ENCODE measurements around the gene TUBB3.
"Not testable (repeated sequence)": the region's sequence is repeated elsewhere in the genome, so short reads cannot be mapped to it uniquely, and the experiment has no call there.

The TUBB3 gene

GRCh38 chr16:89918453-89919347 lies 4.4 kb upstream of the TUBB3 start, which contains the start of gene MC1R:
MC1R (plus strand) TSS chr16:89918862; CDS start chr16:89919259, 397 bp downstream.
- DNase-seq: no peak

- DNase-seq: no peak
Observed at GRCh38 chr16:89919535-89920406, 3.4 kb upstream of the TUBB3 start.

GRCh38 chr16:89920723-89921122 lies 2.4 kb upstream of the TUBB3 start:
- DNase-seq: no peak

GRCh38 chr16:89921131-89921701 lies 1.9 kb upstream of the TUBB3 start:
- DNase-seq: no peak

DNA sequence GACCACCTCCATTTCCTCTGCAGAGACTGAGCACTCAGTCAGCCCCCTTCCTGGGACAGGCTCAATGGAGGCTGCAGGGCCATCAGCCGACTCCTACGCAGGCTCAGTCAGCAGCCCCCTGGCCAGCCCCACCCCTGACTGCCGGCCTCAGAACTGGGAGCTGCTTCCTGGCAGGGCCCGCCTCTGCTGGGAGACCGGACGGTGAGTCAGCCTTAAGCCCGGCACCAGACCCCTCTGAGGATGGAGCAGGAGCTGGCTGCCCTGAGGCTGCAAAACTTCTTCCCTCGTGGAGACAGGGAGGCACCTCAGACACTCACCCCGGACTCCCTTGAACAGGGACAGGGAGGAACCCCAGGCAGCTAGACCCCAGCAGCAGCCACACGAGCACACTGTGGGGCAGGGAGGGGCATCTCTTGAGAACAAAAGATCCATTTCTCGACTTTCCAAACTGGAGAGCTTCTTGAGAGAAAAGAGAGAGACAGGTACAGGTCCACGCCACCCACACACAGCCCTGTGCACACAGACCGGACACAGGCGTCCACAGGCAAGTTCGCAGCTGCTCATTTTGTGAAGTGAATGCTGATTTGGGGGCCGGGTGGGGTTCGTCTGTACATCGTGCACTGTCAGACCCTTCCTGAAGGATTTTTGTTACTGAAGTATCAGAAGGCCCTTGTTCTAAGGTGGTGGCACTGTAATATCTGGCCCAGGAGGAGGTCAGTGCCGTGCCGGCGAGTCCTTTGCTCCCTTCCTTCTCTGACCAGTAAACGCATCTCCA lies 1.3 kb upstream of the TUBB3 start:
- no peak for DNase-seq

DNA sequence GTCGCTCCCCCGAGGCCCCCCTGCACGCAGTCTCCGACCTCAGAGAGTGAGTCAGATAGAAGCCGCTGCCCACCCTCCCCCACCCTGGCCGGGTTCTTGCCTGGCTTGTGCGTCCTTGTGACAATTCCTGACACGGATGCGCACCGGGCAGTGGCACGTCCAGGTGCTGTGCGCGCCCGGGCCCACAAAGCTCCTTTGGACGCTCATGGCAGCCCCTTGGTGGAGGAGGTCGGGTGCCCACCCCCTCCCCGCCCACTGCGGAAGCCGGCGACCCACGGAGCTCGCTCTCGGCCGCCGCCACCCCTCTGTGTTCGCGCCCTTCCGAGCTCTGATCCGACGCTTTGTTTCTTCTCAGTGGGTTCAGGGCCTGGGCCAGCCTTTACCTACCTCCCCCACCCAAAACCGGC lies 662 bp upstream of the TUBB3 start:
- no peak for DNase-seq

- DNase-seq: no peak
Observed at GRCh38 chr16:89923640-89924296, 626 bp downstream of the TUBB3 start.

DNA sequence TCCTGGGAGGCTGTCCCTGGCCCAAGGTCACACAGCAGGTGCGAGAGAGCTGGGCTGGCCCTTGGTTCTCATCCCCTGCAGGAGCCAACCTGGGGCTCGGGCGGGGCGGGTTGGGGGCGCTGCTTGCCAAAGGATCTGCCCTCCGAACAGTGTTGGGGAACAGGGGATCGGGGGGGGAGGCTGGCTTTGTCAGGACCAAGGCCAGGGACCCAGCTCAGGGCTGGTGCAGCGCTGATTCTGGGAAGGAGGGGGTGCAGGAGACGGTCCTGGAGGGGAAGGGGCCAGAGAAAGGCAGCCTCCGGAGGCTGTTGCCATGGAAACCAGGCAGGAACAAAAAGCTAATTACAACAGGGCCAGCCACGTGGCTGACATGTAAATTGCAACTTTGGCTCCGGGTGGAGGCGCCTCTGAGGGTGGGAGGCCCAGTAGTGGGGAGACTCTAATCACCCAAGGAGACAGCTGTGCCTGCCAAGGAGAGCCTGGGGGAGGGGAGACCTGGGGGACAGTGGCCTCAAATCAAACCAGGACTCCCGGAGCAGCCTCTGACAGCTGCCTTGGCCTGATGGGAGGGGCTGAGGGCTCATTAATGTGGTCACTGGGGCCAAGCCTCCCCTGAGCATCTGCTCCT lies 1.3 kb downstream of the TUBB3 start:
- no peak for DNase-seq

DNA sequence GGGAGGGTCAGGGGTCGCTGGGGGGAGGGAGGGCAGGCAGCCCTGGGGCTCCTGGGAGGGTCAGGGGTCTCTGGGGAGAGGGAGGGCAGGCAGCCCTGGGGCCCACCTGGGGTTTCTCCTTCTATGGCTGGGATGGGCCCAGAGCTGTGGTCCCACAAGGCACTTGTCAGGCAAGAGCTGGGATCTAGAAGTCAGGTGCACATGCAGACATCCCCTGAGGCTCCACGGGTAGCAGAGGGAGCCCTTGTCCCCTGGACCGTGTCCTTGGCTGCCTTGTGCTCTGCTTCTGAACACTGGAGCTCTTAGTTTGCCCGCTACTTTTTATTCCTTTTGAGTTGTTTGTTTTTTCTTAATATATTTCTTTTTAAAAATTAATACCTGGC lies 1.8 kb downstream of the TUBB3 start:
- no peak for DNase-seq

- DNase-seq: no peak
Observed at GRCh38 chr16:89925596-89926079, 2.5 kb downstream of the TUBB3 start.

- no peak for DNase-seq
Observed at GRCh38 chr16:89931305-89931896, 8.3 kb downstream of the TUBB3 start.

GRCh38 chr16:89931964-89932363 lies 8.8 kb downstream of the TUBB3 start:
- no peak for DNase-seq

DNA sequence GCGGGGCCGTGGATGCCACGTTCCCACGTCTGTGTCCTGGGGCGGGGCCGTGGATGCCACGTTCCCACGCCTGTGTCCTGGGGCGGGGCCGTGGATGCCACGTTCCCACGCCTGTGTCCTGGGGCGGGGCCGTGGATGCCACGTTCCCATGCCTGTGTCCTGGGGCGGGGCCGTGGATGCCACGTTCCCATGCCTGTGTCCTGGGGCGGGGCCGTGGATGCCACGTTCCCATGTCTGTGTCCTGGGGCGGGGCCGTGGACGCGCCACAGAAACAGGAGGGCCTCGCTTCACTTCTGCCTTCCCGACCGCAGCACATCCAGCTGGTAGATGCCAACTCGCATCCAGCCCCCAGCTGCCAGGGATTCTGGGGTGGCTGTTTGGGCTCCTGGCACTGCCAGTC lies 10.9 kb downstream of the TUBB3 start:
- DNase-seq: not testable (repeated sequence)

DNA sequence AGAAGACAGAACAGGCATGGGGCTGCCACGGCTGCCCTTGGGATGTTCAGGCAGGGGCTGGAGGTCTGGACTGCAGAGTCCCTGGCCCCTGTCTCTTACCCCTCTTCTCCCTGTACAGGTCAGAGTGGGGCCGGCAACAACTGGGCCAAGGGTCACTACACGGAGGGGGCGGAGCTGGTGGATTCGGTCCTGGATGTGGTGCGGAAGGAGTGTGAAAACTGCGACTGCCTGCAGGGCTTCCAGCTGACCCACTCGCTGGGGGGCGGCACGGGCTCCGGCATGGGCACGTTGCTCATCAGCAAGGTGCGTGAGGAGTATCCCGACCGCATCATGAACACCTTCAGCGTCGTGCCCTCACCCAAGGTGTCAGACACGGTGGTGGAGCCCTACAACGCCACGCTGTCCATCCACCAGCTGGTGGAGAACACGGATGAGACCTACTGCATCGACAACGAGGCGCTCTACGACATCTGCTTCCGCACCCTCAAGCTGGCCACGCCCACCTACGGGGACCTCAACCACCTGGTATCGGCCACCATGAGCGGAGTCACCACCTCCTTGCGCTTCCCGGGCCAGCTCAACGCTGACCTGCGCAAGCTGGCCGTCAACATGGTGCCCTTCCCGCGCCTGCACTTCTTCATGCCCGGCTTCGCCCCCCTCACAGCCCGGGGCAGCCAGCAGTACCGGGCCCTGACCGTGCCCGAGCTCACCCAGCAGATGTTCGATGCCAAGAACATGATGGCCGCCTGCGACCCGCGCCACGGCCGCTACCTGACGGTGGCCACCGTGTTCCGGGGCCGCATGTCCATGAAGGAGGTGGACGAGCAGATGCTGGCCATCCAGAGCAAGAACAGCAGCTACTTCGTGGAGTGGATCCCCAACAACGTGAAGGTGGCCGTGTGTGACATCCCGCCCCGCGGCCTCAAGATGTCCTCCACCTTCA lies 11.7 kb downstream of the TUBB3 start:
- no peak for DNase-seq

- DNase-seq: not testable (repeated sequence)
Observed at GRCh38 chr16:89935620-89936019, 12.5 kb downstream of the TUBB3 start.

- no peak for DNase-seq
Observed at GRCh38 chr16:89936034-89936433, 12.9 kb downstream of the TUBB3 start.

DNA sequence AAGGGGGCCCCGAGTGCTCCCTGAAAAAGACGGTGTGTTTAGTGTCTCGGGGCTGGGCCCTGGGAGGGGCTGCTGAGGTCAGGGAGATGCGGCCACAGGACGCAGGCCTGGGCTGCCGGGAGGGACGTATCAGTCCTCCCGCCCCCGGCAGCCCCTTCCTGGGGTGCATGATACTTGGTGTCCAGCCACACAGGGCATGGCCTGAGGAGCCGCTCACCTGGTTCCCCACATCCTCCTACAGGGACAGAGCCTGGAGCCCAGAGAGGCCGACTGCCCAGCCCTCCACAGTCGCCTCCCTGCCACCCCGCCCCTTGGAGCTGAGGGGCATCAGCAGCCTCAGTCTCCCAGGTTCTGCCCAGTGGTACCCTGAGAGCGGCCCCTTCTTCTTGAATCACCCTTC lies 13.4 kb downstream of the TUBB3 start:
- DNase-seq: no peak

GRCh38 chr16:89936981-89937380 lies 13.8 kb downstream of the TUBB3 start:
- no peak for DNase-seq

- DNase-seq: no peak
Observed at GRCh38 chr16:89938175-89938885, 15.2 kb downstream of the TUBB3 start.

Measured in NCI-H187 (cell line).